ENCODE results near the gene ROR2.

DNA sequence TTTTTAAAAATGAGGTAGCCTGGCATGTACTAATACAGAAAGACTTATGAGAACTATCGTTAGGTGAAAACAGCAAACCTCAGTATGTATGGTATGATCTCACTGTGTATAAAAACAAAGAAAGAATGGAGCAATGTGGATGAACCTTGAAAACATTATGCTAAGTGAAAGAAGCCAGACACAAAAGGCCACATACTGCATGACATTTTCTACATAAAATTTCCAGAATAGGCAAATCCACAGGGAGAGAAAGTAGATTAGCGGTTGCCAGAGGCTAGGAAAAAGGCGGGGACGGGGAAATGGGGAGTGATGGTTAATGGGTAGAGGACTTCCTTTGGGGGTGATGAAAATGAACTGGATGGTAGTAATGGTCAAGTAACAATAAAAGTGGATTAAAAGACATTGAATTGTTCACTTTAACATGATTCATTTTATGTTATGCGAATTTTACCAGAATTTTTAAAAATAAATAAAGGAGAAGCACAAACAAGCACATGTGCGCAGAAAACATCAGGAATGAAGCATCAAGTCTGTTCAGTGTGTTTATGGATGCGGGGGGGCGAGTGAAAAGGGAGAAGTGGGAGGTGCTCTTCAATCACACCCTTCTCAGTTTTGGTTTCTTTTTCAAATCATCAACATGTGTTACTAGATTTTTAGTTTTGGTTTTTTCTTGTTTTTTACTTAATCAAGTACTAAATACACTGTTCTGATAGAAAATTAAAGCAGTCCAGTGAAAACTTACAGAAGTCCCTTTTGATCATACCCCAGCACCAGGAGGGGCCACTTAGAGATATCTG is 16.3 kb downstream of the ROR2 start:
- TF ChIP-seq CTCF (conservative IDR thresholded peaks at IDR 0.05 in 1 of 2, IDR thresholded peaks at IDR 0.05 in 1 of 2; ENCODE audit: extremely low read depth in 1 of 2, insufficient read depth in 1 of 2, low read depth in 1 of 2, low read length in 2 of 2) (no peak), EZH2 (IDR thresholded peaks at IDR 0.05; ENCODE audit: borderline replicate concordance, low read length) (no peak)

All from mammary epithelial cell (primary cell).